Measurements from ENCODE around the gene FAM174B.

Gene FAM174B

GRCh38 chr15:92624401-92624991 is 31.1 kb downstream of the FAM174B start:
- no peak overlapping the region for H3K9ac ChIP-seq (ENCODE audit: low read length)

GRCh38 chr15:92623435-92623834 is 32.1 kb downstream of the FAM174B start:
- no peak overlapping the region for H3K4me3 ChIP-seq (ENCODE audit: low read length)
- peaks cover 4% of the 10 kb centered on the region for H3K36me3 ChIP-seq (ENCODE audit: control insufficient read depth, low read depth, low read length)
- H3K27me3 ChIP-seq (ENCODE audit: control insufficient read depth, insufficient read depth, low read length), result no peaks in the 10 kb centered on the region
- no peaks in the 10 kb centered on the region for H3K9me3 ChIP-seq (ENCODE audit: control insufficient read depth, low read depth, low read length)
- H3K27ac ChIP-seq (ENCODE audit: low read length), result no peak overlapping the region
- H3K9ac ChIP-seq (ENCODE audit: low read length), result no peak overlapping the region
- peaks cover 7% of the 10 kb centered on the region for H3K4me1 ChIP-seq (ENCODE audit: control insufficient read depth, low read depth, low read length)

More at GRCh38 chr15:92624401-92624991, 31.1 kb downstream of the FAM174B start:
- H3K9me3 ChIP-seq (ENCODE audit: control insufficient read depth, low read depth, low read length), result no peaks in the 10 kb centered on the region
- no peaks in the 10 kb centered on the region for H3K27me3 ChIP-seq (ENCODE audit: control insufficient read depth, insufficient read depth, low read length)
- peaks cover 9% of the 10 kb centered on the region for H3K36me3 ChIP-seq (ENCODE audit: control insufficient read depth, low read depth, low read length)
- H3K4me1 ChIP-seq (ENCODE audit: control insufficient read depth, low read depth, low read length), result peaks cover 7% of the 10 kb centered on the region
- no peak overlapping the region for H3K27ac ChIP-seq (ENCODE audit: low read length)
- no peak overlapping the region for H3K4me3 ChIP-seq (ENCODE audit: low read length)

GRCh38 chr15:92621972-92622533 is 33.5 kb downstream of the FAM174B start:
- no peaks in the 10 kb centered on the region for H3K27me3 ChIP-seq (ENCODE audit: control insufficient read depth, insufficient read depth, low read length)
- no peak overlapping the region for H3K4me3 ChIP-seq (ENCODE audit: low read length)
- no peaks in the 10 kb centered on the region for H3K9me3 ChIP-seq (ENCODE audit: control insufficient read depth, low read depth, low read length)
- no peaks in the 10 kb centered on the region for H3K36me3 ChIP-seq (ENCODE audit: control insufficient read depth, low read depth, low read length)
- no peak overlapping the region for H3K9ac ChIP-seq (ENCODE audit: low read length)
- peaks cover 14% of the 10 kb centered on the region for H3K4me1 ChIP-seq (ENCODE audit: control insufficient read depth, low read depth, low read length)
- H3K27ac ChIP-seq (ENCODE audit: low read length), result no peak overlapping the region

- Histone ChIP-seq H3K4me3 (ENCODE audit: low read length) (no peak overlapping the region), H3K9ac (ENCODE audit: low read length) (no peak overlapping the region), H3K36me3 (ENCODE audit: control insufficient read depth, low read depth, low read length) (no peaks in the 10 kb centered on the region), H3K27ac (ENCODE audit: low read length) (no peak overlapping the region), H3K27me3 (ENCODE audit: control insufficient read depth, insufficient read depth, low read length) (no peaks in the 10 kb centered on the region), H3K9me3 (ENCODE audit: control insufficient read depth, low read depth, low read length) (no peaks in the 10 kb centered on the region), H3K4me1 (ENCODE audit: control insufficient read depth, low read depth, low read length) (peaks cover 19% of the 10 kb centered on the region)
Measured at GRCh38 chr15:92620991-92621390, 34.6 kb downstream of the FAM174B start.

GRCh38 chr15:92619145-92620101 is 36.2 kb downstream of the FAM174B start:
- Histone ChIP-seq H3K27me3 (ENCODE audit: control insufficient read depth, insufficient read depth, low read length) (no peaks in the 10 kb centered on the region), H3K27ac (ENCODE audit: low read length) (no peak overlapping the region), H3K36me3 (ENCODE audit: control insufficient read depth, low read depth, low read length) (no peaks in the 10 kb centered on the region), H3K4me3 (ENCODE audit: low read length) (no peak overlapping the region), H3K4me1 (ENCODE audit: control insufficient read depth, low read depth, low read length) (peaks cover 14% of the 10 kb centered on the region), H3K9me3 (ENCODE audit: control insufficient read depth, low read depth, low read length) (no peaks in the 10 kb centered on the region), H3K9ac (ENCODE audit: low read length) (no peak overlapping the region)

GRCh38 chr15:92617549-92618520 is 37.7 kb downstream of the FAM174B start:
- Histone ChIP-seq H3K9ac (ENCODE audit: low read length) (no peak overlapping the region), H3K27me3 (ENCODE audit: control insufficient read depth, insufficient read depth, low read length) (no peaks in the 10 kb centered on the region), H3K36me3 (ENCODE audit: control insufficient read depth, low read depth, low read length) (no peaks in the 10 kb centered on the region), H3K4me3 (ENCODE audit: low read length) (no peak overlapping the region), H3K9me3 (ENCODE audit: control insufficient read depth, low read depth, low read length) (no peaks in the 10 kb centered on the region), H3K4me1 (ENCODE audit: control insufficient read depth, low read depth, low read length) (peaks cover 12% of the 10 kb centered on the region), H3K27ac (ENCODE audit: low read length) (no peak overlapping the region)

GRCh38 chr15:92616621-92617548 is 38.7 kb downstream of the FAM174B start:
- Histone ChIP-seq H3K4me3 (ENCODE audit: low read length) (no peak overlapping the region), H3K4me1 (ENCODE audit: control insufficient read depth, low read depth, low read length) (peaks cover 12% of the 10 kb centered on the region), H3K27me3 (ENCODE audit: control insufficient read depth, insufficient read depth, low read length) (no peaks in the 10 kb centered on the region), H3K9ac (ENCODE audit: low read length) (no peak overlapping the region), H3K36me3 (ENCODE audit: control insufficient read depth, low read depth, low read length) (no peaks in the 10 kb centered on the region), H3K27ac (ENCODE audit: low read length) (no peak overlapping the region), H3K9me3 (ENCODE audit: control insufficient read depth, low read depth, low read length) (no peaks in the 10 kb centered on the region)

GRCh38 chr15:92614791-92615785 is 40.5 kb downstream of the FAM174B start:
- Histone ChIP-seq H3K27ac (ENCODE audit: low read length) (no peak overlapping the region), H3K36me3 (ENCODE audit: control insufficient read depth, low read depth, low read length) (no peaks in the 10 kb centered on the region), H3K4me1 (ENCODE audit: control insufficient read depth, low read depth, low read length) (peaks cover 12% of the 10 kb centered on the region), H3K9ac (ENCODE audit: low read length) (no peak overlapping the region), H3K4me3 (ENCODE audit: low read length) (no peak overlapping the region), H3K9me3 (ENCODE audit: control insufficient read depth, low read depth, low read length) (no peaks in the 10 kb centered on the region), H3K27me3 (ENCODE audit: control insufficient read depth, insufficient read depth, low read length) (no peaks in the 10 kb centered on the region)

- no peak overlapping the region for H3K4me3 ChIP-seq (ENCODE audit: low read length)
- no peak overlapping the region for H3K9ac ChIP-seq (ENCODE audit: low read length)
- H3K9me3 ChIP-seq (ENCODE audit: control insufficient read depth, low read depth, low read length), result no peaks in the 10 kb centered on the region
- peaks cover 12% of the 10 kb centered on the region for H3K4me1 ChIP-seq (ENCODE audit: control insufficient read depth, low read depth, low read length)
- no peak overlapping the region for H3K27ac ChIP-seq (ENCODE audit: low read length)
- no peaks in the 10 kb centered on the region for H3K36me3 ChIP-seq (ENCODE audit: control insufficient read depth, low read depth, low read length)
- H3K27me3 ChIP-seq (ENCODE audit: control insufficient read depth, insufficient read depth, low read length), result no peaks in the 10 kb centered on the region
Measured at GRCh38 chr15:92614301-92614700, 41.3 kb downstream of the FAM174B start.

Measured in iPS-18a (cell line).